ENCODE measurements around the gene ANKRD10. TPM values are rescaled to one million over a fixed set of nuclear protein-coding genes. Genes with fewer than 3 reads are reported as not detected.

ANKRD10 gene
- total RNA-seq, 4 donors from 2014 or later, result 200 to 241 (median 207) TPM

DNA sequence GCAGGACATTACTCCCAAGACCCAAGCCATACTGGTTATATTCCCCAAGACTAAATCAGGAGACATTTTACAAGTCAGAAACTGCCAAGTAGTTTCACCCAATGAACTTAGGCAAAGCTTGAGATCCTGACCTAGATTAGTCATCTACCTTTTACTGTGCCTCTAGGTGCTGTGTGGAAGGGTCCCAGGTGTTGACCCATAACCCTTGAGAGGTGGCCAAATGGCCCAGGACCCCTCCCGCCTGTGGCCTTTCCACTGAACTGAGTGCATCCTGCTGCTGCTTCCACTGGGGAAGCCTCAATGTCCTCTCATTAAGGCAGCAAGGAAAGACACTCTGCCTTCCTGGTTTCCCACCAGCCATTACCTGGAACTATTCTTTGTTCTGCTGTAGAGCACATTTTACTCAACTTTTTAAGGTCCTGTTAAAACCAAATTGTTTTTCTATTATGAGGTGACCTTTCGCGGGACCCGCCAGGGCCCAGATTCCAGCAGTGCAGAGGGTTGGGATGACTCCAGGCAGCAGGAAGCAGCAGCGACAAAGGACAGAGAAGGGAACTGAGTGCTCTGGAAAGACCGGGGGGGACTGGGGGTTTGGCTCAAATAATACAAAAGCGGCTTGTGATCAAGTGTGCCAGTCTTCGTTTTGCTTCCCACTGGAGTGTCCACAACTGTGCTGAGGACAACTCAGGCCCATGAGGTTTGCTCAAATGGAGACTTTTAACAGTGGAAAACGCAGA, 27.1 kb downstream of the ANKRD10 start:
- 20 to 21% methylated on average over 9 of the region's 9 CpGs for WGBS, 2 donors
- no peak overlapping the region for H3K4me3 ChIP-seq
- peaks cover 0 to 10% (median 0%) of the 10 kb centered on the region in 3 donors for H3K36me3 ChIP-seq
- no peaks in the 10 kb centered on the region for H3K27me3 ChIP-seq
- no peaks in the 10 kb centered on the region for H3K9me3 ChIP-seq
- H3K27ac ChIP-seq, result peak overlapping the region in 2 of 4 donors; percentile 47 to 67
- DNase-seq (ENCODE audit: low spot score in 2 of 2), result no peak
- H3K4me1 ChIP-seq, result peaks cover 0 to 39% (median 9%) of the 10 kb centered on the region in 4 donors
- no peak for TF ChIP-seq POLR2A (IDR thresholded peaks at IDR 0.05)
- TF ChIP-seq CTCF (IDR thresholded peaks at IDR 0.05), result no peak
- no peak for TF ChIP-seq EP300 (IDR thresholded peaks at IDR 0.05)

DNA sequence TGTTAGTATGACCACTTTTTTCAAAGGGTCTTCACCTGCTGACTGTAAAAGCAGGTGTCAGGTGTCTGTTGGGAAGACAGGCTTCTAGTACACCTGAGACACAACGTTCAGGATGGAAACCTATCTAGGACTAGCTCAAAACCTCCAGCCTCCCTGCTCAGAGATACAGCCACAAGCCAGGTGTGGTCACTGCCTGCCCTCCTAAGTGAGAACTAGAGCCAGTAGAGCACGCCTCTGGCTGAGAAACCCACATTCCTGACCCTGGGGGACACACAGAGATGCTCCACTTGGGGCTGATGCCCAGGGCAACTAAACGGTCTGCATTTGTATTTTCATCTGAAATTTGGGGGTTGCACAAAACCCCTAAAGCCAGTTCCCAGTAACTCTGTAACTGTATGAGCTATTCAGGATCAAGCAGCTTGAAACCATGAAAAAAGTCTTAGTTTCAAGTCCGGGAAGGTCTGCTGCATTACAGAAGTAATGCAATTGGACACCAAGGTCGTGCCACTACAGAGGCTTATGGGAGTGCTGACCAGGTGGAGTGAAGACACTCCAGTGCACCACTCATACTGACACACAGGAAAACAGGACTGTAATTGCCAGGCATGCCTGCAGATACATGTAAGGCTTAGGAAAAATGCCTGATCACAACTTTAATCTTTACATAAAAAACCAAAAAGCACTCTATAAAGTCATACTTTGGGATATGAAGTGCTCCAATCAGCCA, 27.8 kb downstream of the ANKRD10 start:
- Histone ChIP-seq H3K27me3 (no peaks in the 10 kb centered on the region), H3K4me3 (no peak overlapping the region), H3K36me3 (peaks cover 0 to 2% (median 0%) of the 10 kb centered on the region in 3 donors), H3K9me3 (no peaks in the 10 kb centered on the region), H3K27ac (peak overlapping the region in 2 of 4 donors; percentile 47 to 67), H3K4me1 (peaks cover 0 to 39% (median 9%) of the 10 kb centered on the region in 4 donors)
- 44 to 57% methylated on average over 5 of the region's 5 CpGs for WGBS, 2 donors
- no peak for DNase-seq (ENCODE audit: low spot score in 2 of 2)
- TF ChIP-seq POLR2A (IDR thresholded peaks at IDR 0.05), result no peak
- no peak for TF ChIP-seq EP300 (IDR thresholded peaks at IDR 0.05)
- no peak for TF ChIP-seq CTCF (IDR thresholded peaks at IDR 0.05)

DNA sequence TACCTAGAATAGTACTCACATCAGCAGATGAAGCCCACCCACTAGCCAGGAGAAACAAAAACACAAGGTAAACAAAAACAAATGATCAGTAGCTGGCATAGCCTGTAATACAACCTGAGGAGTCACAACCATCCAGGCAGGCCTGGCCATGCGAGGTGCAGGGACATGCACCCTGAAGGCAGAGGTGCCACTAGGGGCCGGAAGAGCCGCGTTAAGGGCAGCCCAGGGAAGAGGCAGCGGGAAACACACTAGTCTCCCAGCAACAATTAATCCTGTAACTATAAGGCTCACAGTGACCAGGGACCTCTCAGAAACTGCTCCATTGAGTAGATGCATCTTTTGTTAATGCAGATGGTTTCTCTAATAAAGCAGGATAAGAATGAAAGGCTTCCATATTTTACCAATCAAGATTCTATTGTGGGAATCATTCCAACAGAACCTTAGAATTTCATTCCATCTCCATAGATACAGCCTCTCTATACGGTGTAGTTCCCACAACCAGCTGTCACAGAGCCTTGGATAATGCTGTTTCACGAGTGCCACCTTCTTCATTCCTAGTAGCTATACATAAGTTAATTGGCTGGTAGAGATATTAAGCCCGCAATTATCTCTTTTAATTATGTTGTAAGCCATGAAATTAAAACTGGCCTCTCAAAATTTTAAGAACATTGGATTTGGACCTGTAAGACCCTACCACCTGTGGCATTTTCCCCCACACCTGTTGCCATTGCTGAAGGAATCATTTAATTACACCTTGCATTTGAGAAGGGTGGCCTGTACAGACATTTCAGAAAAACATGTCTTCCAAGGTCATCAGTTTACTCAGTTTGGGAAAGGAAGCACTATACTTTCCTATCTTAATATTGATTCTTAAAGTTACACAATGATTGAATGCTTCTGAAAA, 28.7 kb downstream of the ANKRD10 start:
- TF ChIP-seq POLR2A (IDR thresholded peaks at IDR 0.05) (no peak), EP300 (IDR thresholded peaks at IDR 0.05) (no peak)
- Histone ChIP-seq H3K4me3 (no peak overlapping the region), H3K4me1 (peaks cover 0 to 39% (median 9%) of the 10 kb centered on the region in 4 donors), H3K9me3 (no peaks in the 10 kb centered on the region), H3K27me3 (no peaks in the 10 kb centered on the region), H3K27ac (peak overlapping the region in 1 of 4 donors; percentile 18), H3K36me3 (no peaks in the 10 kb centered on the region)
- DNase-seq (ENCODE audit: low spot score in 2 of 2), result no peak
- WGBS, 2 donors, result 60 to 65% methylated on average over 8 of the region's 8 CpGs

GRCh38 chr13:110885516-110885915, 29.4 kb downstream of the ANKRD10 start:
- Histone ChIP-seq H3K4me1 (peaks cover 0 to 39% (median 9%) of the 10 kb centered on the region in 4 donors), H3K9me3 (no peaks in the 10 kb centered on the region), H3K4me3 (no peak overlapping the region), H3K36me3 (peaks cover 0 to 3% (median 0%) of the 10 kb centered on the region in 3 donors), H3K27me3 (no peaks in the 10 kb centered on the region), H3K27ac (peak overlapping the region in 1 of 4 donors; percentile 18)
- TF ChIP-seq EP300 (IDR thresholded peaks at IDR 0.05) (no peak), POLR2A (IDR thresholded peaks at IDR 0.05) (no peak), CTCF (IDR thresholded peaks at IDR 0.05) (no peak)
- DNase-seq (ENCODE audit: low spot score in 2 of 2), result no peak
- 74 to 87% methylated on average over 10 of the region's 10 CpGs for WGBS, 2 donors

DNA sequence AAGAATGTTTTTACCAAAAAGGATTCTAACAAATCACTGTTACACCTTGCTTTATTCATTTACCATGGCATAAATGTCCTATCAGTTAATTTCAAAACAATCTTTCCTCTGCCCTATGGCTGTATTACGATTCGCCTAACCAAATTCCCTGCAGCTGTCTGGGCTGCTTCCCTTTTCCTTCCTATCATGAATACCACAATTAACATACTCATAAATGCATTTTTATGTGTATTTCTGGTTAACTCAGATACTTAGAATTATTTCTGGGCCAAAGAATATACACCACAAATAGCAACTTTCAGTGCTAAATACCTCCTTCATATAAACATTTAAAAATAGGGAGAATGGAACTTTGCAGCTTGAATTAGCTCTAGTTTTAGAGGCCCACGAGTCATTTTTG, 30.4 kb downstream of the ANKRD10 start:
- H3K4me3 ChIP-seq, result no peak overlapping the region

More for the DNA sequence above, 30.4 kb downstream of the ANKRD10 start:
- no peak for TF ChIP-seq CTCF (IDR thresholded peaks at IDR 0.05)
- no peak for TF ChIP-seq EP300 (IDR thresholded peaks at IDR 0.05)
- TF ChIP-seq POLR2A (IDR thresholded peaks at IDR 0.05), result no peak
- WGBS, 2 donors, result 63 to 72% methylated on average over 3 of the region's 3 CpGs
- Histone ChIP-seq H3K27ac (no peak overlapping the region), H3K36me3 (peaks cover 0 to 11% (median 4%) of the 10 kb centered on the region in 3 donors), H3K27me3 (no peaks in the 10 kb centered on the region), H3K4me1 (peaks cover 0 to 38% (median 9%) of the 10 kb centered on the region in 4 donors), H3K9me3 (no peaks in the 10 kb centered on the region)
- no peak for DNase-seq (ENCODE audit: low spot score in 2 of 2)

Measured in tibial nerve (tissue), 4 donors.